HepG2 (cell line): Measurements from ENCODE around the gene ANKFY1. TPM values are rescaled to one million over a fixed set of nuclear protein-coding genes. Genes with fewer than 3 reads are reported as not detected.
A peak's percentile ranks its signal among the peaks of the same experiment; 100 is the strongest.

Experiments
- ATF1 ChIP-seq: IDR thresholded peaks from 2 replicates; pipeline ENCODE4 v1.6.1; 2016; ENCODE audit warnings: mild to moderate bottlenecking, control low read depth
- CC2D1A ChIP-seq: sonication (generic); formaldehyde crosslinking; IDR thresholded peaks from 2 replicates; pipeline ENCODE4 v1.8.1; 2023; ENCODE audit warnings: mild to moderate bottlenecking, missing genetic modification reagents
- CHD4 ChIP-seq: fragments of 200-600 bp; sonication (generic); IDR thresholded peaks from 2 replicates; pipeline ENCODE4 v1.7.0; 2017; ENCODE audit warnings: mild to moderate bottlenecking, low read length, borderline replicate concordance
- FOXJ3 ChIP-seq: sonication (generic); formaldehyde crosslinking; IDR thresholded peaks from 2 replicates; pipeline ENCODE4 v1.4.0; 2020; ENCODE audit warnings: missing genetic modification reagents, mild to moderate bottlenecking, borderline replicate concordance
- HNF4A ChIP-seq: sonication (generic); formaldehyde crosslinking; IDR thresholded peaks from 2 replicates; pipeline ENCODE4 v1.4.0; 2020; ENCODE audit warnings: missing genetic modification reagents
- JUNB ChIP-seq: sonication (generic); formaldehyde crosslinking; IDR thresholded peaks from 2 replicates; pipeline ENCODE4 v1.8.0; 2022; ENCODE audit warnings: missing genetic modification reagents, mild to moderate bottlenecking, borderline replicate concordance
- MAF1 ChIP-seq: sonication (generic); formaldehyde crosslinking; IDR thresholded peaks from 2 replicates; pipeline ENCODE4 v1.5.0; 2020; ENCODE audit warnings: missing genetic modification reagents, borderline replicate concordance
- MEIS1 ChIP-seq: sonication (generic); formaldehyde crosslinking; IDR thresholded peaks from 2 replicates; pipeline ENCODE4 v1.9.0; 2021; ENCODE audit warnings: mild to moderate bottlenecking, missing genetic modification reagents, moderate library complexity, borderline replicate concordance
- NR3C1 ChIP-seq: sonication (generic); formaldehyde crosslinking; IDR thresholded peaks from 2 replicates; pipeline ENCODE4 v1.4.0; 2020; ENCODE audit warnings: missing genetic modification reagents
- POGZ ChIP-seq: sonication (generic); formaldehyde crosslinking; IDR thresholded peaks from 2 replicates; pipeline ENCODE4 v1.4.0; 2020; ENCODE audit warnings: mild to moderate bottlenecking, missing genetic modification reagents
- RARG ChIP-seq: sonication (generic); formaldehyde crosslinking; IDR thresholded peaks from 2 replicates; pipeline ENCODE4 v1.4.0; 2020; ENCODE audit warnings: low read depth, mild to moderate bottlenecking, missing genetic modification reagents
- SIN3B ChIP-seq: fragments of 150-350 bp; IDR thresholded peaks from 2 replicates; pipeline ENCODE4 v1.6.1; 2014; ENCODE audit warnings: low read length
- SIX1 ChIP-seq: sonication (generic); formaldehyde crosslinking; IDR thresholded peaks from 2 replicates; pipeline ENCODE4 v1.4.0; 2020; ENCODE audit warnings: missing genetic modification reagents, borderline replicate concordance
- SMAD3 ChIP-seq: sonication (generic); formaldehyde crosslinking; IDR thresholded peaks from 2 replicates; pipeline ENCODE4 v1.4.0; 2020; ENCODE audit warnings: missing genetic modification reagents
- SNAI1 ChIP-seq: sonication (generic); formaldehyde crosslinking; IDR thresholded peaks from 2 replicates; pipeline ENCODE4 v1.5.0; 2020; ENCODE audit warnings: mild to moderate bottlenecking, missing genetic modification reagents, borderline replicate concordance
- SOX5 ChIP-seq: IDR thresholded peaks from 2 replicates; pipeline ENCODE4 v1.6.1; 2016; ENCODE audit warnings: borderline replicate concordance
- ZNF234 ChIP-seq: sonication (generic); formaldehyde crosslinking; conservative IDR thresholded peaks from 2 replicates; pipeline ENCODE4 v1.5.1; 2020; ENCODE audit warnings: mild to moderate bottlenecking, missing genetic modification reagents
- ZNF251 ChIP-seq: sonication (generic); formaldehyde crosslinking; IDR thresholded peaks from 2 replicates; pipeline ENCODE4 v1.9.0; 2021; ENCODE audit warnings: mild to moderate bottlenecking, missing genetic modification reagents
- ZNF354B ChIP-seq: sonication (generic); formaldehyde crosslinking; IDR thresholded peaks from 2 replicates; pipeline ENCODE4 v1.8.0; 2022; ENCODE audit warnings: mild to moderate bottlenecking, missing genetic modification reagents
- ZNF569 ChIP-seq: sonication (generic); formaldehyde crosslinking; IDR thresholded peaks from 2 replicates; pipeline ENCODE4 v1.5.0; 2020; ENCODE audit warnings: mild to moderate bottlenecking, missing genetic modification reagents, moderate library complexity, borderline replicate concordance
- ZNF615 ChIP-seq: sonication (generic); formaldehyde crosslinking; IDR thresholded peaks from 2 replicates; pipeline ENCODE4 v1.5.0; 2020; ENCODE audit warnings: mild to moderate bottlenecking, missing genetic modification reagents, borderline replicate concordance
- ZNF652 ChIP-seq: IDR thresholded peaks from 2 replicates; pipeline ENCODE4 v1.6.1; 2016; ENCODE audit warnings: low read depth, borderline replicate concordance
- ZNF746 ChIP-seq: sonication (generic); formaldehyde crosslinking; IDR thresholded peaks from 2 replicates; pipeline ENCODE4 v1.8.0; 2022; ENCODE audit warnings: mild to moderate bottlenecking, missing genetic modification reagents
- ZNF788 ChIP-seq: sonication (generic); formaldehyde crosslinking; IDR thresholded peaks from 2 replicates; pipeline ENCODE4 v1.5.0; 2020; ENCODE audit warnings: mild to moderate bottlenecking, missing genetic modification reagents, borderline replicate concordance
- ZNF792 ChIP-seq: IDR thresholded peaks from 2 replicates; pipeline ENCODE4 v1.6.1; 2016
- polyA plus RNA-seq, 8 experiments: library from polyadenylated mRNA; depleted of rRNA in 3 of 8; stranded (reverse) in 7 of 8; unstranded in 1 of 8; fragments of >200 nt; fragmentation: Illumina TruSeq in 4 of 8; extraction: Trizol in 4 of 8; gene quantifications; 2 replicates each; pipeline versions ENCODE4 v1.2.1 to v1.2.3, GENCODE V29; 2011 to 2016; ENCODE audit warnings: low read depth in 4 of 8, missing spikeins in 1 of 8, mixed read lengths in 1 of 8; ENCODE audit not compliant: insufficient read depth in 1 of 8
- total RNA-seq, 5 experiments: library from RNA; depleted of rRNA; stranded (reverse); fragments of >200 nt; fragmentation: Illumina TruSeq; extraction: Trizol; gene quantifications; 2 replicates each; pipeline ENCODE4 v1.2.3, GENCODE V29; 2016; ENCODE audit warnings: low read depth in 1 of 5
- TF ChIP-seq, protein P1 (sequence below): sonication (generic); formaldehyde crosslinking; IDR thresholded peaks from 2 replicates; pipeline ENCODE4 v1.5.0; 2020; ENCODE audit warnings: missing genetic modification reagents, mild to moderate bottlenecking, borderline replicate concordance
- TF ChIP-seq, protein P2 (sequence below): fragments of 450-650 bp; IDR thresholded peaks from 2 replicates; pipeline ENCODE4 v1.6.1; 2017
- TF ChIP-seq, protein P3 (sequence below): sonication (generic); formaldehyde crosslinking; conservative IDR thresholded peaks from 2 replicates; pipeline ENCODE4 v1.4.0; 2020; ENCODE audit warnings: missing genetic modification reagents

ANKFY1 gene
- total and polyA plus RNA-seq, 2 of the 13 experiments (the other 11 are each of a cell fraction or from before 2014, with no cell fraction given), result 11.9 to 16.8 TPM

DNA sequence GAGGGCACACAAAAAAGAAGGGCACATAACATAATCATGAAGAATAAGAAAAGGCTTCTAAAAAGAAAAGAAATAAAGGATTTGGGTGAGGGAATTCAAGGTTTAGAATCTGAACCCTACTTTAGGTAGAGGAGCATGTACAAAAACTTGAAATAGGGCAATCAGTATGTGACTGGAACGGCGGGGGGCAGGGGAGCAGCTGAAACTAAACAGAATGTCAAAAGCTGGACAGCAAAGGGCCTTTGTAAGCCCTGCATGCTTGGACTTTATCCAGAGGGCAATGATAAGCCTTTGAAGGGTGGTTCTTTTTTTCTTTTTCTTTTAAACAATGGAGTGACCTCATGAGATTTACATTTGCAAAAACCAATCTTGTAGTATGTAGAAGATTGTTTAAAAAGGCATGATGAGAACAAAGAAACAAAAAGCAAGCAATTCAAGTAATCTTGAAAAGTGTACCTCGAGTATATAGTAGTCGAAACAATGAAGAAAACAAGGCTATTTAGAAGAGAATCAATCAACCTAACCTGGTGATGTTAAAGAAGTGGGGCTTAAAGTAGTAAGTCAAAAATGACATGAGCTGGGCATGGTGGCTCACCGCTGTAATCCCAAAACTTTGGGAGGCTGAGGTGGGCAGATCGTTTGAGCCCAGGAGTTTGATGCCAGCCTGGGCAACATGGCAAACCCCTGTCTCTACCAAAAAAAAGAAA is 46.7 kb upstream of the ANKFY1 start (continued):
- peak; percentile 100 for TF ChIP-seq SOX5 (CRISPR knock-in tag)
- TF ChIP-seq FOXJ3 (CRISPR knock-in tag), result 0 out of 2 replicates have a peak, but pooled peaks have one; percentile 47
- TF ChIP-seq SIN3B, result no peak
- no peak for TF ChIP-seq SNAI1 (CRISPR knock-in tag)
- TF ChIP-seq ZNF788, result no peak
- TF ChIP-seq ZNF652, result no peak
- peak; percentile 93 for TF ChIP-seq HNF4A (CRISPR knock-in tag)
- TF ChIP-seq, protein P1, sequence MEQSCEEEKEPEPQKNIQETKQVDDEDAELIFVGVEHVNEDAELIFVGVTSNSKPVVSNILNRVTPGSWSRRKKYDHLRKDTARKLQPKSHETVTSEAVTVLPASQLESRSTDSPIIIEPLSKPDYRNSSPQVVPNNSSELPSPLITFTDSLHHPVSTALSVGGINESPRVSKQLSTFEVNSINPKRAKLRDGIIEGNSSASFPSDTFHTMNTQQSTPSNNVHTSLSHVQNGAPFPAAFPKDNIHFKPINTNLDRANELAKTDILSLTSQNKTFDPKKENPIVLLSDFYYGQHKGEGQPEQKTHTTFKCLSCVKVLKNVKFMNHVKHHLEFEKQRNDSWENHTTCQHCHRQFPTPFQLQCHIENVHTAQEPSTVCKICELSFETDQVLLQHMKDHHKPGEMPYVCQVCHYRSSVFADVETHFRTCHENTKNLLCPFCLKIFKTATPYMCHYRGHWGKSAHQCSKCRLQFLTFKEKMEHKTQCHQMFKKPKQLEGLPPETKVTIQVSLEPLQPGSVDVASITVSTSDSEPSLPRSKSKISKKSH, result no peak
- no peak for TF ChIP-seq SMAD3 (CRISPR knock-in tag)
- no peak; the same call in 1 of the 2 replicates for TF ChIP-seq CHD4
- TF ChIP-seq ZNF569 (CRISPR knock-in tag), result no peak
- TF ChIP-seq POGZ (CRISPR knock-in tag), result peak; percentile 57
- TF ChIP-seq, protein P2, sequence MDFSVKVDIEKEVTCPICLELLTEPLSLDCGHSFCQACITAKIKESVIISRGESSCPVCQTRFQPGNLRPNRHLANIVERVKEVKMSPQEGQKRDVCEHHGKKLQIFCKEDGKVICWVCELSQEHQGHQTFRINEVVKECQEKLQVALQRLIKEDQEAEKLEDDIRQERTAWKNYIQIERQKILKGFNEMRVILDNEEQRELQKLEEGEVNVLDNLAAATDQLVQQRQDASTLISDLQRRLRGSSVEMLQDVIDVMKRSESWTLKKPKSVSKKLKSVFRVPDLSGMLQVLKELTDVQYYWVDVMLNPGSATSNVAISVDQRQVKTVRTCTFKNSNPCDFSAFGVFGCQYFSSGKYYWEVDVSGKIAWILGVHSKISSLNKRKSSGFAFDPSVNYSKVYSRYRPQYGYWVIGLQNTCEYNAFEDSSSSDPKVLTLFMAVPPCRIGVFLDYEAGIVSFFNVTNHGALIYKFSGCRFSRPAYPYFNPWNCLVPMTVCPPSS, result no peak
- no peak for TF ChIP-seq ZNF234 (CRISPR knock-in tag)
- no peak for TF ChIP-seq ZNF746
- no peak for TF ChIP-seq NR3C1 (CRISPR knock-in tag)
- no peak for TF ChIP-seq ZNF615 (CRISPR knock-in tag)
- TF ChIP-seq ZNF354B (CRISPR knock-in tag), result no peak
- TF ChIP-seq ATF1 (CRISPR knock-in tag), result 0 out of 2 replicates have a peak, but pooled peaks have one; percentile 38
- TF ChIP-seq, protein P3, sequence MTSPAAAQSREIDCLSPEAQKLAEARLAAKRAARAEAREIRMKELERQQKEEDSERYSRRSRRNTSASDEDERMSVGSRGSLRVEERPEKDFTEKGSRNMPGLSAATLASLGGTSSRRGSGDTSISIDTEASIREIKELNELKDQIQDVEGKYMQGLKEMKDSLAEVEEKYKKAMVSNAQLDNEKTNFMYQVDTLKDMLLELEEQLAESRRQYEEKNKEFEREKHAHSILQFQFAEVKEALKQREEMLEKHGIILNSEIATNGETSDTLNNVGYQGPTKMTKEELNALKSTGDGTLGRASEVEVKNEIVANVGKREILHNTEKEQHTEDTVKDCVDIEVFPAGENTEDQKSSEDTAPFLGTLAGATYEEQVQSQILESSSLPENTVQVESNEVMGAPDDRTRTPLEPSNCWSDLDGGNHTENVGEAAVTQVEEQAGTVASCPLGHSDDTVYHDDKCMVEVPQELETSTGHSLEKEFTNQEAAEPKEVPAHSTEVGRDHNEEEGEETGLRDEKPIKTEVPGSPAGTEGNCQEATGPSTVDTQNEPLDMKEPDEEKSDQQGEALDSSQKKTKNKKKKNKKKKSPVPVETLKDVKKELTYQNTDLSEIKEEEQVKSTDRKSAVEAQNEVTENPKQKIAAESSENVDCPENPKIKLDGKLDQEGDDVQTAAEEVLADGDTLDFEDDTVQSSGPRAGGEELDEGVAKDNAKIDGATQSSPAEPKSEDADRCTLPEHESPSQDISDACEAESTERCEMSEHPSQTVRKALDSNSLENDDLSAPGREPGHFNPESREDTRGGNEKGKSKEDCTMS, result no peak
- no peak for TF ChIP-seq MAF1 (CRISPR knock-in tag)
- TF ChIP-seq SIX1 (CRISPR knock-in tag), result no peak
- TF ChIP-seq JUNB (CRISPR knock-in tag), result no peak
- no peak; the same call in 1 of the 2 replicates for TF ChIP-seq MEIS1 (CRISPR knock-in tag)
- TF ChIP-seq ZNF792 (CRISPR knock-in tag), result no peak
- no peak for TF ChIP-seq RARG (CRISPR knock-in tag)
- no peak for TF ChIP-seq ZNF251 (CRISPR knock-in tag)
- no peak for TF ChIP-seq CC2D1A (CRISPR knock-in tag)
